HS-5 (cell line): ENCODE data around the gene L3MBTL1.

Experiments used
- DNase-seq: peaks from one replicate; pipeline ENCODE4 v3.0.0-alpha.2; 2012; ENCODE audit warnings: low read depth

L3MBTL1 gene

GRCh38 chr20:43535370-43536004 is 28.0 kb downstream of the L3MBTL1 start:
- no peak for DNase-seq

- DNase-seq = no peak
Observed at GRCh38 chr20:43536041-43536816, 28.7 kb downstream of the L3MBTL1 start.

- no peak for DNase-seq
Observed at GRCh38 chr20:43536817-43537440, 29.4 kb downstream of the L3MBTL1 start.

- DNase-seq = no peak
Observed at GRCh38 chr20:43537921-43538877, 30.7 kb downstream of the L3MBTL1 start.

GRCh38 chr20:43538878-43539700 is 31.6 kb downstream of the L3MBTL1 start:
- no peak for DNase-seq

- no peak for DNase-seq
Observed at GRCh38 chr20:43539975-43540672, 32.6 kb downstream of the L3MBTL1 start.

GRCh38 chr20:43540673-43541060 is 33.2 kb downstream of the L3MBTL1 start:
- DNase-seq = no peak

- DNase-seq = peak; percentile 46
Observed at GRCh38 chr20:43541214-43541613, 33.7 kb downstream of the L3MBTL1 start.

GRCh38 chr20:43542161-43542560 is 34.7 kb downstream of the L3MBTL1 start:
- no peak for DNase-seq

- DNase-seq = no peak
Observed at GRCh38 chr20:43542674-43543073, 35.2 kb downstream of the L3MBTL1 start.

- no peak for DNase-seq
Observed at GRCh38 chr20:43543138-43543537, 35.6 kb downstream of the L3MBTL1 start.

- DNase-seq = no peak
Observed at GRCh38 chr20:43544501-43544900, 37.0 kb downstream of the L3MBTL1 start.

GRCh38 chr20:43545837-43546578 is 38.5 kb downstream of the L3MBTL1 start:
- no peak for DNase-seq

- DNase-seq = no peak
Observed at GRCh38 chr20:43548273-43548880, 40.9 kb downstream of the L3MBTL1 start.

GRCh38 chr20:43549416-43550065 is 42.0 kb downstream of the L3MBTL1 start:
- no peak for DNase-seq

- DNase-seq = no peak
Observed at GRCh38 chr20:43550456-43550855, 43.0 kb downstream of the L3MBTL1 start.

- no peak for DNase-seq
Observed at GRCh38 chr20:43554369-43554768, 46.9 kb downstream of the L3MBTL1 start.

- DNase-seq = no peak
Observed at GRCh38 chr20:43558412-43559146, 51.1 kb downstream of the L3MBTL1 start, which contains the start of gene SGK2. SGK2 (plus strand) TSS chr20:43559027; CDS start chr20:43566496, 7,469 bp downstream.
